Glutamatergic neuron (in vitro differentiated cells): ENCODE measurements around the gene HYAL1. TPM values are rescaled to one million over a fixed set of nuclear protein-coding genes. Genes with fewer than 3 reads are reported as not detected.

Experiments used
- DNase-seq: peaks from one replicate; pipeline ENCODE4 v3.0.0; 2022
- H3K27ac Mint-ChIP-seq: one replicate; pipeline ENCODE4 v1.8.0; 2020; ENCODE audit warnings: mild to moderate bottlenecking, mixed read lengths, inconsistent platforms; ENCODE audit not compliant: unreplicated experiment
- H3K27me3 Mint-ChIP-seq: one replicate; pipeline ENCODE4 v1.8.0; 2020; ENCODE audit warnings: mild to moderate bottlenecking, moderate library complexity, mixed read lengths, inconsistent platforms; ENCODE audit not compliant: unreplicated experiment
- H3K36me3 Mint-ChIP-seq: one replicate; pipeline ENCODE4 v1.8.0; 2020; ENCODE audit warnings: mild to moderate bottlenecking, mixed read lengths, inconsistent platforms; ENCODE audit not compliant: unreplicated experiment
- H3K4me1 Mint-ChIP-seq: one replicate; pipeline ENCODE4 v1.8.0; 2020; ENCODE audit warnings: mild to moderate bottlenecking, low read depth, mixed read lengths, inconsistent platforms; ENCODE audit not compliant: unreplicated experiment
- H3K4me3 Mint-ChIP-seq: one replicate; pipeline ENCODE4 v1.8.0; 2020; ENCODE audit warnings: mild to moderate bottlenecking, mixed read lengths, inconsistent platforms; ENCODE audit not compliant: unreplicated experiment
- H3K9me3 Mint-ChIP-seq: one replicate; pipeline ENCODE4 v1.8.0; 2020; ENCODE audit warnings: mild to moderate bottlenecking, moderate library complexity, mixed read lengths, inconsistent platforms; ENCODE audit not compliant: unreplicated experiment
- CTCF ChIP-seq: fragments of 200-600 bp; sonication (generic); IDR thresholded peaks from one replicate; pipeline ENCODE4 v1.5.0; 2021; ENCODE audit not compliant: partially characterized antibody, unreplicated experiment
- total RNA-seq: library from RNA; stranded (reverse); fragmentation: NEBNext Ultra II Directional; extraction: Animal tissue kit (Norgen Biotek cat#: 25700); gene quantifications from one replicate; pipeline ENCODE4 v1.2.1, GENCODE V29; 2021; ENCODE audit not compliant: unreplicated experiment

HYAL1 gene
- total RNA-seq, 1 donor from 2014 or later = 0.96 TPM

GRCh38 chr3:50350213-50350526, 46.8 kb upstream of the HYAL1 start:
- Mint-ChIP-seq H3K9me3 (peaks cover 4% of the 10 kb centered on the region), H3K27ac (peak overlapping the region; percentile 39), H3K4me3 (peak overlapping the region; percentile 87), H3K27me3 (peaks cover 2% of the 10 kb centered on the region), H3K4me1 (peaks cover 12% of the 10 kb centered on the region), H3K36me3 (no peaks in the 10 kb centered on the region)
- no peak for TF ChIP-seq CTCF
- DNase-seq = no peak

GRCh38 chr3:50347187-50347813, 43.9 kb upstream of the HYAL1 start:
- Mint-ChIP-seq H3K27me3 (peaks cover 7% of the 10 kb centered on the region), H3K4me1 (peaks cover 12% of the 10 kb centered on the region), H3K4me3 (no peak overlapping the region), H3K36me3 (no peaks in the 10 kb centered on the region), H3K27ac (no peak overlapping the region), H3K9me3 (peaks cover 7% of the 10 kb centered on the region)
- peak; percentile 66 for TF ChIP-seq CTCF
- DNase-seq = peak; percentile 73

GRCh38 chr3:50345586-50346234, 42.3 kb upstream of the HYAL1 start, which contains the start of gene ZMYND10:
TSS of gene ZMYND10 (minus strand) at chr3:50345732. CDS start at chr3:50345579, 153 bp downstream.
- peak; percentile 62 for DNase-seq
- peak within 1 kb of the TSS; percentile 90 for H3K4me3 Mint-ChIP-seq
- no peak within 1 kb of the TSS for H3K27ac Mint-ChIP-seq
- H3K9me3 Mint-ChIP-seq = peaks cover 7% of the 10 kb centered on the region
- no peaks in the 10 kb centered on the region for H3K36me3 Mint-ChIP-seq
- H3K27me3 Mint-ChIP-seq = peaks cover 12% of the 10 kb centered on the region
- peaks cover 7% of the 10 kb centered on the region for H3K4me1 Mint-ChIP-seq
- TF ChIP-seq CTCF = no peak

GRCh38 chr3:50345008-50345407, 41.6 kb upstream of the HYAL1 start:
- H3K27me3 Mint-ChIP-seq = peaks cover 13% of the 10 kb centered on the region
- H3K36me3 Mint-ChIP-seq = no peaks in the 10 kb centered on the region
- DNase-seq = no peak
- H3K27ac Mint-ChIP-seq = no peak overlapping the region
- TF ChIP-seq CTCF = no peak
- H3K9me3 Mint-ChIP-seq = peaks cover 5% of the 10 kb centered on the region
- H3K4me3 Mint-ChIP-seq = no peak overlapping the region
- peaks cover 4% of the 10 kb centered on the region for H3K4me1 Mint-ChIP-seq
